GM19452 (cell line): ENCODE measurements around the gene GLDC.
"Not testable (repeated sequence)": the region's sequence is repeated elsewhere in the genome, so short reads cannot be mapped to it uniquely, and the experiment has no call there.

ENCODE experiments used
- ATAC-seq: cut with Tn5 transposase; IDR thresholded peaks from one replicate; pipeline ENCODE4 v1.9.1; 2021; ENCODE audit not compliant: unreplicated experiment

Gene GLDC

DNA sequence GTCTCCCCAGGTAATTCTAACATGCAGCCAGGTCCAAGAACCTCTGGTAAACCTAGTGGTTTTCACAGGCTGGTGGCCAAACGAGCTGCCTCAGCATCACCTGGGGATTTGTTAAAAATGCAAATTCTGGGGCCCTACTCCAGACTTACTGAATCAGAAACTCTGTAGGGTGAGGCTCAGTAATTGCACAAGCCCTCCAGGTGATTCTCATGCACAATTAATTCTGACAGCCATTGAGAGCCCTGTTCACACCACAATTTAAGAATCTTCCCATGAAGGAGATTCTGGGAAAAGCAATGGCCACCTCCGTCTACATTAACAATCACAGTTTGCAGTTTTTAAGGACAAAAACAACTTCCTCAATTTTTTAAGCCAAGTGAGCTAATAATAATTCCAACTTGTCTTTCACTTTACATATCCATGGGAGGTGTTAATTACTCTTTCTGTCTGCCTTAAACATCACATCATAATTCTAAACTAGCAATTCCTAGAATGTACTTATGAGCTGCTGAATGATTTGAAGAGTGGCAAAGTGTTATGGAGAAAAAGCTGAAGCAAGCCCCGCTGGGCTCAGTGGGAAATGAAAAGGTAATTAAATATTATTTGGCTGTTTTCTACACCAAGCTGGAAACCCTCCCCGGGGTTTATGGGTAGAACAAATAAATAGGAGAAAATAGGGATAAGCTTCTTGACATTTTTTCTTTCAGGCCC, 70.0 kb downstream of the GLDC start:
- peak; percentile 90 for ATAC-seq

DNA sequence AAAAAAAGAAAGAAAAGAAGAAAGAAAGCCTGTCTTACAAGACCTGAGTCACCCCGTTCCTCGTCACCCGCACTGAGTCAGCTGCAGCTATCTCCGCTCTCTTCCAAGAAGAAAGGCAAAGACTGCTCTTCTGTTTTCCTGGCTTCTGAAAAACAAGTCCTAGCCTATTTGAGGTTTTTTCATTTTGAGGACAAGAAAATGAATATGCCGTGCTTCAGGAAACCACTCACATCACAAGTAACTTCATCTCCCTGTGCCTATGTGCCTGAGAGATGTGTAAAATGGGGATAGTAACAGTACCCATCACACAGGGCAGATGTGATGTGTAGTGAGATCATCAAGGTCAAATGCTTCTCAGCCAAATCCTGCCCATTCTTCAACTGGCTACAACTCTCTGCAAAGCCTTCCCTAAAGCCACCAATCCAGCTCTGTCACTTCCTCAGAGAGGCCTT, 78.4 kb downstream of the GLDC start:
- ATAC-seq: no peak

DNA sequence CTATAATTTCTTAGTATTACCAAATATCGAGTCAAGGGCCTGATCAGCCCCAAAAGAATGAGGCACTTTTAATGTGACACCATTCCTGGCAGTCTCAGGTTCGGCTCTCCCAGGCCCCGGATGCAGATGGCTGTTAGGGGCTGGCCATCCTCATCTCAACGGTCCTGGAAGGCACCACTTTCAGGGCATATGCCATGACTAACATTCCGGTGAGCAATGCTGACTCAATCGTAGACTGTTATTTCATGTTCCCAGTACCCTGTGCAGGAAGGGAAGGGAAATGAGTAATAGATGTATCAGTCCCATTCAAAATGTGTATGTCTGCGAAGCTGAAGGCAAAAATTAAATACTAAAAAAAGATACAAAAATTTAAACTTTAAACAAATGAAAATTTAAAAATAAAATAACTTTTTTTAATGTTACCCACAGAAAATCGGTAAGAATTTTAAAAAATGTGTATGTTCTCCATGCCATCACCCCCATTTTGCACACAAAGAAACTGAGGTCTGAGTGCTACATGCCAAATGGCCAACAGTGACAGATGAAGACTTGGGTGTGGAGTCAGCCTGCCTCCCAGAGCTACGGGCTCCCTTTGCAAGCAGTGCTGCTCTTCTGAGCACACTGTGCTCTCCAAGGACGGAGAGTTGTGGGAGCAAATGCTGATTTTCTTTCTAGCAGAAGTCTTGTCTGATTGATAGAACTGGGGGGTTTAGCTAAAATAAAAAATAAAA, 79.0 kb downstream of the GLDC start:
- ATAC-seq: no peak

DNA sequence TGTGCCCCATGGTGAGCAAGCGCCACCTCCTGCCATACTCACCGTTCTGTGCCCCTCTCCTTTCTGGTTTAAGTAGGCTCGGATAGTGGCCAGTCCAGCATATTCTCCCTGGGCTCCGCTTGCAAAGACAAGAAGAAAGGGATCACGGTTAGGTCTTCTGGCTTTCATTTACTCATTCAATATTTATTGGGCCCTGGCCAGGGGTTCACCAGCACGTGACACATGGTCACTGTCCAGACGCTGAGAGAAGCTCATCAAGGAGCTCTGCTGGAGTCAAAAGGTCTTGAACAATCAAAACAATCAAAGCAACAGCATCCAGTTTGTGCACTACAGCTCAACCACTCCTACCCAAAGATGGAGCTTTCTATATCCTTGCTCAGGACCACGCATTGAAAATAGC, 80.2 kb downstream of the GLDC start:
- no peak for ATAC-seq

DNA sequence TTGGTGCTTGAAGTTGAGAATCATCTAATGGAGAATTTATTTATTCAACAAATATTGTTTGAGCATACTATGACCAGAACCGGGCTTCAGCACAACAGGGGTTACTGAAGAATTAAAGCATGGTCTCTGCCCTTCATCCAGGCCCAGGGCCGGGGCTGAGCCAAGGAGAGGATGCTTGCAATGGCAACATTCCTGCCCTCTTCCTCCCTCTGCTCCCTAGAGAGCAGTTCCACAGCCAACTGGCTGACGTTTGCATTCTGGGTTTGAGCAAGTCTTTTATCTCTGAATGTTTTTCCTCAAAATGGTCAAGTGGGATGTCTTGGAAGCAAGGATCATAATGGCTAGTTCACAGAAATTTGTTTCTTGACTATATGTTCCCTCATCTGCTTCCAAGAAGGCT, 80.7 kb downstream of the GLDC start:
- no peak for ATAC-seq

DNA sequence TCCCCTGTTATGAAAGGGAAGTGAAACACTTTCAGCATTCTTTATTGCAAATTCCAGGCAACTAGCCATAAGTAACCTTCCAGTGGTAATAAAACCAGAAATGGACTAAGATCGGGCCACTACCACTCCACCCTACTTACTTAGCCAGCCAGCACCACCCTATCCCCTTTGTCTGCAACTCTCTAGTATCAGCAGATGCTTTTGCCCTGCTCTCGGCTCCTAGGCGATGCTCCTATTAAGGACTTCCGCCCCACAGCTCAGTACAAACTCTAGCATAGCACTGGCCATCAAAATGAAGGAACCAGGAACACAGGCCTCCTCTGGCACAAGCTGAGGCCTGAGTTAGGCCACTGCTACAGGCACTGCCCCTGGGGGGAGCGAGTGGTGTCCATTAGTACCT, 81.2 kb downstream of the GLDC start:
- ATAC-seq: no peak

DNA sequence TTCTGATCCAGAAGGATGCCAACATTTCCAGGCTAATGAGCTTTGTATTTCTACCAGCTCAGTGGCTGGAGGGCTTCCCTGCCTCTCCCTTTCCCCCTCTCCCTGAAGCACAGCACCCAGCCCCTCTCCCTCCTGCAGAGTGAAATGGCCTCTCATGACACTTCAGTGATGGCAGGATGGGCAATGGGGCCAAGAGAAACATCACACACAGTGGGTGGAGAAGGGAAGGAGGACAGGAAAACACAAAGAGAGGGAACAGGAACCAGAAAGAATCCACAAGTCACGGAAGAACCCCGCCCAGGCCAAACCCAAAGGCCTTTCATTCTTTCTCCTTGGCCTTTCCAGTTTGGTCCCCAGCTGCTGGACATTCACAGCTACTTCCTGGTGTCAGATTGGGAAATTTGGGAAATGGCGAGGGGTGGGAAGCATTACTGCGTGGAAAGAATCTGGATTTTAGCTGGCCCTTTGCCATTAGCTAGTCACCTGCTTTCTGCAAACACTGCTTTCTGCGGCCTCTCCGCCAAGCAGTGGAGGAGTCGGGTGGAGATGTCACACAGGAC, 82.6 kb downstream of the GLDC start:
- no peak for ATAC-seq

DNA sequence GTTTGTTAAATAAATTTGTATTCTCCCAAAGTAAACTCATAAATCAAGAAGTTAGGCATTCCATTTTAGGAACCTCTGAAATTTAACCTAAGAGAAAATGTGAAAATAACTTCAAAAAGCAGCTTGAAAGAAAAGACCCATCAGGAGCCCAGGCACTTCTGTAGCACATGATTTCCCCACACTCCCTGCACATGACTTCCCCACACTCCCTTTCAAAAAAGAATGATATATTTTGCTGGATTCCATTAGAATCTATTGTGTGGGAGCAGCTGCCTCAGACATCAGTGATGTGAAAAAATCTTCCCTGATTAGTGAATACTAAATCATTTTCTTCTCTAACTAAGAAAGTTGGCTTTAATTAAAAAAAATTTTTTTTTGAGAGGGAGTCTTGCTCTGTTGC, 83.3 kb downstream of the GLDC start:
- no peak for ATAC-seq

DNA sequence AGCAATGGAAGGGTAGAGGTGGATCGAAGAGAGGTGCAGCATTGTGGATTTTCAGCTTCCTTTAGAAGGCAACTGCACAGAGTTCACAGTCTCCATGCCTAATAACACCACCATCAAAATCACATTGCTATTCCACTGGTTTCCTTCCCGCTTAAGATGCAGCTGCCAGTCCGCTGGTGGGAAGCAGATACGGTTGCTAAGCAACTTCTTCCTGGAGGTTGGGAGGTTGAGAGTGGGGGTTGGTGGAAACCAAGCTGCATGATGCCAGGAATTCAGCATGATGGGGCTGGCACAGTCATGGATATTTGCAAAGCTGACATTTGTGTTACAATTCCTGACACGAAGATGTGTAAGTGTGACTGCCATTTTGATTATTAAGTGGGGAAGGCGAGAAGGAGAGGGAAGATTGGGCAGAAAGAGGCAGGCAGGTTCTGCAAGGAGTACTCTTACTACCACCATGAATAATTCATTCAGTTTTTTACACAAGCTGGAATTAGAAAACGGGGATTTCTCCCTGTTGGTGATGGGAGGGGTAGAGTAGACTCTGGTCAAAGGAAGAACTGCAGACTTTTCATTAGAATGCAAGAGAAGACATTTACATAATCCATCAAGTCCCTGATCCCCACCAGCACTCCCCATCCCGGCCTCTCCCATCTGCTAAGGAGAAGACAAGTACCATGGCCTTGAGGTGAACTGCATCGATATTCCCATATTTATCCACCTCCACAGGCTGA, 87.5 kb downstream of the GLDC start:
- no peak for ATAC-seq

DNA sequence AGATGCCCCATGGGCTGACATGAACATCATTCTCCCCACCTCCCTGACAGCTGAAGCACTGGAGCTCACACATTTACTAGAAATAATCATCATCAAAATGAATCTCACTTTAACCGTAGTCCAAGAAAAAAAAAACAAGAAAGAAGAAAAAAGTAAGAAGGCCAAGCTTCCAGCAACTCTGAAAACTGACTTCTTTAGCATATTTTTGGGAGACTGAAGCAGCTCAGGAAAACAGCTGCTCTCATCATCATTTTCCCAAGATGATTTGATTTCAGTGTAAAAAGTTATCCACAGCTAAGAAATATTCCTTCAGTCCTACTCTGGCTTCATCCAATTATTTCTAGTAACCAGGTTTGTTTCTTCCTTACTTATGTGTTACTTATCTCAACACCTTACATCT, 91.7 kb downstream of the GLDC start:
- no peak for ATAC-seq

DNA sequence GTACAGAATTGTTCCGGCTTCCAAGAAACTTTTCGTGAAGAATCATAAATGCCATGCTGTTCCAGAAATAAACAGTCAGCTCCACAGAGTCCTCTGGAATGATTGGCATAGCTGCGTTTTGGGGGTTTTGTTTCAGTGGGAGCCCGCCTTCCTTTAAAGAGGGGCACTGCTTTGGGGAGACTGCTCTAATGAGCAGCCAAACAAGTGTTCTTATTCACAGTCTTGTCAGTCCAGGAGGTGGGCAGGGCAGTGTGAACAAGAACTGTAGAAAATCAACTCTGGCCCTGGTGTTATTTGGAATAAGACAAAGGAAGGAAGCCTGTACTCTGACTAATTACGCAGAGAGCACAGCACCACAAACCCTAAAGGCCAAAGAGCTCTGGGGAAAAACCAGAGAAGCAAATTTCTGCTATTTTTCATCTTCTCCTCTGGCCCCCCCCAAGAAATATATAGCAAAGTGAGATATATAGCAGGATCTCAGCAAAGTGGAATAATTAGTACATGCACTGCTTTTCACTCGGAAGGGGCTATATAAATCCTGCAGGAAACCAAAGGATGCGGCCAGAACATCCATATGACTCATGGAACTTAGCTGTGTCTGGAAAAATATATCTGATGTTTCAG, 92.9 kb downstream of the GLDC start:
- no peak for ATAC-seq

DNA sequence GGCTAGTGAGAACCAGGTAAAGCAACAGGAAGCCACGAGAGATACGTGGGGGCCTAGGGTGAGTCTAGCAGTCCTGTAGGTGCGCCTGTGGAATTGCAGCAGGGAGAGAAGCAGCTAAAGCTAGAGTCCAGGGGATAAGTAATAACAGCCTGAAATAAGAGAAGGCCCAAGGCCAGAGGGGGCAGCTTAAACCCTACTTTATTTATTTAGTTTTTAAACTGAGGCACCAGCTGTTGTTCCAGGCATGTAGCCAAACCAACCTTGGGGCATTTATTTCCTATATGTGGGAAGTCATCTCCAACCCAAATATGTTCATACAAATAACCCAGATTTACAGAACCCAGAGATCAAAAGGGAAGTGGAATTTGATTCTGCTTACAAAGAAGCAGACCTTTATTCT, 93.5 kb downstream of the GLDC start:
- no peak for ATAC-seq

DNA sequence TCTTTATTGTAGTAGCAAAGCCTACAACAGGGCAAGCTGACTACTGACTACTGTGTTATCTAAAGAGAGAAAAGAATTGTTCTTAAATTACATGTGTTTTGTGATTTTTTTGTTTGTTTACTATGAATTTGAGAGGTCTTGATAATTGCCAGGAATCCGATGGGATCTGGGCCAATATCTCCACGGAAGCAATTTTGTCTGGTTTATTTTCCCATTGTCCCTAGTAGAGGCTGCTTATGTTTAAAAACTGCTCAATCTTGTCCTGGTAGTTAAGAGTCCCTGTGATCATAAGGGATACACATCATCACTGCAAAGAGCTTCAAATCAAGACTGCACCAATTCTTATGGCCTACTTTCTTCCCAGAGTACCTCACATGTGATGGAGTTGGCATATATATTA, 94.4 kb downstream of the GLDC start:
- ATAC-seq: no peak

DNA sequence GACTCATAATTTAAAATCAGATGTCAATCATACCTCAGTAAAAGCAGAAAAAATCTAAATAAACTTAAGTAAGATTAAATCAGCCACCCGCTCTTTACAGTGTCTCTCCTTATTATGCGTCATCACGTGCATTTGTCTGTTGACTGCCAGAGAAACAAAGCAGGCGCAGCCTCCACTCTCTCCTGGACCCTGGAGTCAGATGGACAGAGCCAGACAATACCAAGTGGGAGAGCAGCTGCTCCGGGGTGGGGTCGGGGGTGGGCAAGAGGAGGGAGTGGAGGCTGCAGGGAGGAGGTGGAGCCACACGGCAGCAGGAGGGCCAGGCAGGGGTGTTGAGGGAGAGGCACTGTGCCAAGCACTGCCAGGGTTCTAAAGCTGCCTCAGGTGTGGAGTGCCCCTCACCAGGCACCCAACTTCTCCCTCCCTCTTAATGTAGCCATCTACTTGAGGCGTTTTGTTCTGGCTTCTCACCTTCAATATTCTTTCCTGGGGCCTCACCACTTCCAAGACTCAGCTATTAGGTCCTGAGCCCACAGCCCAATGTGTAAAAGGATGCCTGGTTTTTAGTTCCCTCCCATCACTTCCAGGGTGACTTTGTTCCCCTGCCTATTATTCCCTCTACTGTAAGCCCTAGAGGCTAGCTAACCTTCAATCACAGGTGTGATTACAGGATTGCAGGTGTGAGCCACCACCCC, 96.3 kb downstream of the GLDC start:
- ATAC-seq: no peak

DNA sequence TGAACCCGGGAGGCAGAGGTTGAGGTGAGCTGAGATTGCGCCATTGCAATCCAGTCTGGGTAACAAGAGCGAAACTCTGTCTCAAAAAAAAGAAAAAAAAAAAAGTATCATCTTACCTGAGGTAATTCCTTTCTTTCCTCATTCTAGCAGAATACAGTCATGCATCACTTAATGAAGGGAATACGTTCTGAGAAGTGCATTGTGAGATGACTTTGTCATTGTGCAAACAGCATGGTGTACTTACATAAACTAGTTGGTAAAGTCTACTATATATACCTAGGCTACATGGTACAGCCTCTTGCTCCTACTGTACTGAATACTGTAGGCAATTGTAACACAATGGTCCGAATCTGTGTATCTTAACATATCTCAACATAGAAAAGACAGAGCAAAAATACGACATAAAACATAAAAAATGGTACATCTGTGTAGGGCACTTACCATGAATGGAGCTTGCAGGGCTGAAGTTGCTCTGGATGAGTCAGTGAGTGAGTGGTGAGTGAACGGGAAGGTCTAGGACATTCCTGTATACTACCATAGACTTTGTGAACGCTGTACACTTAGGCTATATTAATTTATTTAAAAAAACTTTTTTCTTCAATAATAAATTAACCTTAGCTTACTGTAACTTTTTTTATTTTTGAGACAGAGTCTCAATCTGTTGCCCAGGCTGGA, 100.4 kb downstream of the GLDC start:
- no peak for ATAC-seq

DNA sequence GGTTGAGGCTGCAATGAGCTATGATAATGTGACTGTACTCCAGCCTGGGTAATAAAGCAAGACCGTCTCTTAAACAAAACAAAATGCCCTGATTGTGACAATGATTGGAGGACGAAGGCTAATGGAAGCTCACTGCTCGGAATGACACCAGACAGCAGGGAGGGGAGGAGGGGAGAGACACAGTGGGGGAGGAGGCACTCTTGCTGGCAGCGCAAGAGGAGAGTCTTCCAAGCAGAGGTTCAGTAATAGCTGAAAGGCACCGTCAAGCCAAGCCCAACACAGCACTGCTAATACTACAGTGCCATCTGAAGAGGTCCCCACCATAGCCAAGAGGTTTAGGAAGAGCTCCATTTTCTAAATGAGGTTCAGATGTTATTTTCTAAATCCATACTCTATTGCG, 102.3 kb downstream of the GLDC start:
- ATAC-seq: no peak

DNA sequence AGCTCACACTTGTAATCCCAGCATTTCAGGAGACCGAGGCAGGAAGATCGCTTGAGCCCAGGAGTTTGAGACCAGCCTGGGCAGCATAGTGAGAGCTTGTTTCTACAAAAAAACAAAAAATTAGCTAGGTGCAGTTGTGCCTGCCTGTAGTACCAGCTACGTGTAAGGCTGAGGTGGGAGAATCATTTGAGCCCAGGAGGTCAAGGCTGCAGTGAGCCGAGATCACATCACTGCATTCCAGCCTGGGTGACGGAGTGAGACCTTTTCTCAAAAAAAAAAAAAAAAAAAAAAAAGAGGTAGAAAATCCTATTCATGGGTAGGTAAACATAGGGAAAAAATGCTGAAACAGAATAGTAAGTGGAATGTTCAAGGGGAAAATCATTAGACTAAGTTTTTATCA, 102.9 kb downstream of the GLDC start:
- not testable (repeated sequence) for ATAC-seq

DNA sequence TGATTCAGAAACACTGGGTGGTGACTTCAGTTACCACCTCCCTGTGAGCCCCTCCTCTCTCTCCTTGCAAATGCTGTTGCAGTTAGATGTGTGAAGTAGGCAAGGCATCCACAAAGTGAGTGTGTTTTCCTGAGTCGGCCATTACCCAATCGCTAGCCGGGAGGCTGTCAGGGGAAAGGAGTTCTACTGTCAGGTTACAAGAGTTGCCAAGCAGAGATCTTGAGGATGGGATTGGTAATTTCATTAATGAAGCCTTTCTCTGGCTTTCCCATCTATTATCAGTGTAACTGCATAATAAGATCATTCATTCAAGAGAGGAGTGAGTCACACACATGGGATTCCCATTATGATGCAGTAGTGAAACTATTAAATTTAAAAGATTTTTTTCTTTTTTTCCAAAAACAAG, 106.9 kb downstream of the GLDC start:
- ATAC-seq: no peak

DNA sequence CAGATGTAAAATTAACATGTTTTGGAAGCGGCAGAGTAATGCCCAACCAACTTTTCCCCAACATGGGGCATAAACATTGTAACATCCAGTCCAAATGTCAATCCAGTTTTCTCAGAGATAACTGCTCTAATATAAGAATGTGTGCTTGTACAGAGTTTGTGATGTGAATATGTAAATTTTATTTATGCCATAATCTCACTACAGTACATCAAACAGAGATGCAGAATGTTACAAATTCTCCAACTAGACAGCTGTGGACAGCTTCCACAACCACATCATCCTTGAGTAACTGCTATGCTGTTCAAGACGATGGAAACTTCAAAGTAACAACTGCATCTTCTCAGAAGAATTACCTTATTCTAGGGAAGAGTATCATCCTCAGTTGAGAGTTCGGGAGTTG, 109.9 kb downstream of the GLDC start:
- no peak for ATAC-seq
